ENCODE measurements around the gene PIRT.

DNA sequence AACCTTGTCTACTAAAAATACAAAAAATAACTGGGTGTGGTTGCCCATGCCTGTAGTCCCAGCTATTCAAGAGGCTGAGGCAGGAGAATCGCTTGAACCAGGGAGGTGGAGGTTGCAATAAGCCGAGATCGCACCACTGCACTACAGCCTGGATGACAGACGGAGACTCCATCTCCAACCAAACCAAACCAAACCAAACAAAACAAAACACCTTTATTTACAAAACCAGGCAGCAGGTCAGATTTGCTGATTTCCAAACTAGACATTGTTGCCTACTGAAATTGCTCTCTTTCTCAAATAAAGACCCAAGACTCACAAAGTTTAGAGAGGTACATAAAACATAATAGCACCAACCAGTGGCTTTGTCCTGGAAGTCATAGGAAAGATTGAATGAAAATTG, 28.3 kb downstream of the PIRT start:
- TF ChIP-seq, protein P1, sequence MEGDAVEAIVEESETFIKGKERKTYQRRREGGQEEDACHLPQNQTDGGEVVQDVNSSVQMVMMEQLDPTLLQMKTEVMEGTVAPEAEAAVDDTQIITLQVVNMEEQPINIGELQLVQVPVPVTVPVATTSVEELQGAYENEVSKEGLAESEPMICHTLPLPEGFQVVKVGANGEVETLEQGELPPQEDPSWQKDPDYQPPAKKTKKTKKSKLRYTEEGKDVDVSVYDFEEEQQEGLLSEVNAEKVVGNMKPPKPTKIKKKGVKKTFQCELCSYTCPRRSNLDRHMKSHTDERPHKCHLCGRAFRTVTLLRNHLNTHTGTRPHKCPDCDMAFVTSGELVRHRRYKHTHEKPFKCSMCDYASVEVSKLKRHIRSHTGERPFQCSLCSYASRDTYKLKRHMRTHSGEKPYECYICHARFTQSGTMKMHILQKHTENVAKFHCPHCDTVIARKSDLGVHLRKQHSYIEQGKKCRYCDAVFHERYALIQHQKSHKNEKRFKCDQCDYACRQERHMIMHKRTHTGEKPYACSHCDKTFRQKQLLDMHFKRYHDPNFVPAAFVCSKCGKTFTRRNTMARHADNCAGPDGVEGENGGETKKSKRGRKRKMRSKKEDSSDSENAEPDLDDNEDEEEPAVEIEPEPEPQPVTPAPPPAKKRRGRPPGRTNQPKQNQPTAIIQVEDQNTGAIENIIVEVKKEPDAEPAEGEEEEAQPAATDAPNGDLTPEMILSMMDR (IDR thresholded peaks at IDR 0.05; ENCODE audit: control extremely low read depth in 1 of 3, insufficient read depth in 1 of 3, low read depth in 1 of 3, low read length in 3 of 3) = no peak
- TF ChIP-seq RFX5 (IDR thresholded peaks at IDR 0.05; ENCODE audit: borderline replicate concordance, low read depth, low read length) = no peak
- no peak for TF ChIP-seq EZH2 (IDR thresholded peaks at IDR 0.05; ENCODE audit: low read depth, low read length, severe bottlenecking)

Data from H1 (cell line).